DND-41 (cell line): ENCODE data around the gene MYO16.

Experiments
- EZH2 ChIP-seq: IDR thresholded peaks from 3 replicates; pipeline ENCODE4 v1.6.1; 2012; ENCODE audit warnings: borderline replicate concordance, low read depth, mild to moderate bottlenecking, moderate library complexity, low read length, inconsistent platforms; ENCODE audit not compliant: severe bottlenecking
- TF ChIP-seq, protein P1 (sequence below): IDR thresholded peaks from 2 replicates; pipeline ENCODE4 v1.5.1; 2012; ENCODE audit warnings: borderline replicate concordance, low read length, moderate library complexity, mild to moderate bottlenecking; ENCODE audit not compliant: poor library complexity, severe bottlenecking; ENCODE audit errors: extremely low read depth

DNA sequence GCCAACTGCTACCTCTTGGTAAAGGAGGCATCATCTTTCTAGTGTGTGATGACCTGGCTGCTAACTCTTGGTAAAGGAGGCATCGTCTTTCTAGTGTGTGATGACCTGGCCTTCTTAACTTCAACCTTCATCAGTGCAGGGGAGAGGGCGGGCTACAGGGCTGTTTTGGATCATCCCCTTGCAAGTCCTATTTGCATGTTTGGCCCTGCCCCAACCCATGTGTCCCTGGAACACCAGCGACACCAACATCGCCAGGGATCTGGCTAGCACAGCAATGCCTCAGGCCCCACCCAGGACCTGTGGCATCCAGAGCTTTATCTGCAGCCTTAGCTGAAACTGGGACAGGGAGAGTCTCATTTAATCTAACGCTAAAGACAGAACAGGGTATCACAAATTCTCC is 492.4 kb downstream of the MYO16 start:
- TF ChIP-seq, protein P1, sequence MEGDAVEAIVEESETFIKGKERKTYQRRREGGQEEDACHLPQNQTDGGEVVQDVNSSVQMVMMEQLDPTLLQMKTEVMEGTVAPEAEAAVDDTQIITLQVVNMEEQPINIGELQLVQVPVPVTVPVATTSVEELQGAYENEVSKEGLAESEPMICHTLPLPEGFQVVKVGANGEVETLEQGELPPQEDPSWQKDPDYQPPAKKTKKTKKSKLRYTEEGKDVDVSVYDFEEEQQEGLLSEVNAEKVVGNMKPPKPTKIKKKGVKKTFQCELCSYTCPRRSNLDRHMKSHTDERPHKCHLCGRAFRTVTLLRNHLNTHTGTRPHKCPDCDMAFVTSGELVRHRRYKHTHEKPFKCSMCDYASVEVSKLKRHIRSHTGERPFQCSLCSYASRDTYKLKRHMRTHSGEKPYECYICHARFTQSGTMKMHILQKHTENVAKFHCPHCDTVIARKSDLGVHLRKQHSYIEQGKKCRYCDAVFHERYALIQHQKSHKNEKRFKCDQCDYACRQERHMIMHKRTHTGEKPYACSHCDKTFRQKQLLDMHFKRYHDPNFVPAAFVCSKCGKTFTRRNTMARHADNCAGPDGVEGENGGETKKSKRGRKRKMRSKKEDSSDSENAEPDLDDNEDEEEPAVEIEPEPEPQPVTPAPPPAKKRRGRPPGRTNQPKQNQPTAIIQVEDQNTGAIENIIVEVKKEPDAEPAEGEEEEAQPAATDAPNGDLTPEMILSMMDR = no peak
- TF ChIP-seq EZH2 = no peak
